A673 (cell line): ENCODE measurements around the gene KCNH3. TPM values are rescaled to one million over a fixed set of nuclear protein-coding genes. Genes with fewer than 3 reads are reported as not detected.

ENCODE experiments used
- BruUV-seq: library from RNA; stranded (reverse); fragments of 400-500 nt; replicated peaks from 2 replicates; lab custom pipeline; 2021; lab: Mats Ljungman, UMichigan
- CTCF ChIA-PET: fragments of 300-600 bp; sonication (Branson Sonifier 250); formaldehyde crosslinking; loops from one replicate; lab custom pipeline; 2022; ENCODE audit warnings: antibody characterized with exemption; lab: Charles Lee
- POLR2A ChIA-PET: fragments of 300-600 bp; sonication (Branson Sonifier 250); formaldehyde crosslinking; loops from one replicate; lab custom pipeline; 2022; ENCODE audit warnings: antibody characterized with exemption; ENCODE audit not compliant: low non-redundant PET; lab: Charles Lee
- DNase-seq: peaks from one replicate; pipeline ENCODE4 v3.0.0-alpha.2; 2015; ENCODE audit warnings: low spot score
- H3K27ac ChIP-seq: fragments of 200-600 bp; sonication (generic); 2 replicates; pipeline ENCODE4 v1.5.1; 2016; ENCODE audit warnings: mixed run types, low read depth, mild to moderate bottlenecking, mixed read lengths, antibody characterized with exemption, low read length; ENCODE audit not compliant: poor library complexity, severe bottlenecking
- H3K27me3 ChIP-seq: fragments of 200-600 bp; sonication (generic); replicated peaks from 2 replicates; pipeline ENCODE4 v1.6.1; 2017; ENCODE audit warnings: mixed run types, low read depth, mild to moderate bottlenecking, mixed read lengths, antibody characterized with exemption, low read length; ENCODE audit not compliant: insufficient read depth, poor library complexity
- H3K36me3 ChIP-seq: fragments of 200-600 bp; sonication (generic); 2 replicates; pipeline ENCODE4 v1.6.1; 2016; ENCODE audit warnings: mixed run types, mild to moderate bottlenecking, mixed read lengths, antibody characterized with exemption, low read length; ENCODE audit not compliant: insufficient read depth, poor library complexity, severe bottlenecking
- H3K4me1 ChIP-seq: fragments of 200-600 bp; sonication (generic); 2 replicates; pipeline ENCODE4 v1.6.1; 2017; ENCODE audit warnings: mixed run types, mild to moderate bottlenecking, mixed read lengths, antibody characterized with exemption, low read length; ENCODE audit not compliant: insufficient read depth, poor library complexity, severe bottlenecking
- H3K4me3 ChIP-seq: fragments of 200-600 bp; sonication (generic); 2 replicates; pipeline ENCODE4 v1.5.1; 2016; ENCODE audit warnings: low read depth, mixed run types, mild to moderate bottlenecking, mixed read lengths, low read length; ENCODE audit not compliant: poor library complexity, severe bottlenecking
- H3K9me3 ChIP-seq: fragments of 200-600 bp; sonication (generic); 2 replicates; pipeline ENCODE4 v1.6.1; 2016; ENCODE audit warnings: mixed run types, low read depth, mild to moderate bottlenecking, mixed read lengths, antibody characterized with exemption, low read length; ENCODE audit not compliant: poor library complexity, severe bottlenecking
- CTCF ChIP-seq: fragments of 300-800, 200-600 bp; sonication (generic); conservative IDR thresholded peaks from 2 replicates; pipeline ENCODE4 v1.5.1; 2017; ENCODE audit warnings: low read depth, mild to moderate bottlenecking, antibody characterized with exemption, low read length, moderate library complexity, mixed read lengths
- EZH2 ChIP-seq: fragments of 200-600 bp; sonication (generic); IDR thresholded peaks from 2 replicates; pipeline ENCODE4 v1.6.1; 2017; ENCODE audit warnings: borderline replicate concordance, low read depth, mild to moderate bottlenecking, mixed read lengths, antibody characterized with exemption, low read length; ENCODE audit not compliant: poor library complexity, severe bottlenecking
- intact Hi-C: fragments of 100-400 bp; cut with micrococcal nuclease; formaldehyde crosslinking; loops from one replicate; pipeline ENCODE4 v1.10.0; 2022; ENCODE audit not compliant: unreplicated experiment
- total RNA-seq: library from RNA; stranded (reverse); gene quantifications from 2 replicates; pipeline ENCODE4 v1.2.3, GENCODE V29; 2021

The KCNH3 gene
- total RNA-seq, 1 experiment from 2014 or later: 4.0 TPM

- TF ChIP-seq EZH2 (no peak), CTCF (peak; percentile 36; the same call in 1 of the 2 replicates)
- H3K27me3 ChIP-seq: no peaks in the 10 kb centered on the region
- intact Hi-C loops: no loop called here
- H3K4me1 ChIP-seq: no peaks in the 10 kb centered on the region
- H3K4me3 ChIP-seq: no peak overlapping the region
- H3K36me3 ChIP-seq: peaks cover 49% of the 10 kb centered on the region
- ChIA-PET POLR2A (no interaction called here), CTCF (no interaction called here)
- no peak for DNase-seq
- no peak overlapping the region for H3K27ac ChIP-seq
- BruUV-seq: no TSS peak
- H3K9me3 ChIP-seq: no peaks in the 10 kb centered on the region
Measured at GRCh38 chr12:49557917-49558215, 19.0 kb downstream of the KCNH3 start.

- ChIA-PET POLR2A (no interaction called here), CTCF (no interaction called here)
- Histone ChIP-seq H3K27ac (no peak overlapping the region), H3K9me3 (no peaks in the 10 kb centered on the region), H3K27me3 (no peaks in the 10 kb centered on the region), H3K4me3 (no peak overlapping the region), H3K36me3 (peaks cover 56% of the 10 kb centered on the region), H3K4me1 (no peaks in the 10 kb centered on the region)
- DNase-seq: no peak
- BruUV-seq: TSS peak; percentile 21
- no peak for TF ChIP-seq CTCF
- intact Hi-C loops: no loop called here
Measured at GRCh38 chr12:49558526-49558925, 19.7 kb downstream of the KCNH3 start.

DNA sequence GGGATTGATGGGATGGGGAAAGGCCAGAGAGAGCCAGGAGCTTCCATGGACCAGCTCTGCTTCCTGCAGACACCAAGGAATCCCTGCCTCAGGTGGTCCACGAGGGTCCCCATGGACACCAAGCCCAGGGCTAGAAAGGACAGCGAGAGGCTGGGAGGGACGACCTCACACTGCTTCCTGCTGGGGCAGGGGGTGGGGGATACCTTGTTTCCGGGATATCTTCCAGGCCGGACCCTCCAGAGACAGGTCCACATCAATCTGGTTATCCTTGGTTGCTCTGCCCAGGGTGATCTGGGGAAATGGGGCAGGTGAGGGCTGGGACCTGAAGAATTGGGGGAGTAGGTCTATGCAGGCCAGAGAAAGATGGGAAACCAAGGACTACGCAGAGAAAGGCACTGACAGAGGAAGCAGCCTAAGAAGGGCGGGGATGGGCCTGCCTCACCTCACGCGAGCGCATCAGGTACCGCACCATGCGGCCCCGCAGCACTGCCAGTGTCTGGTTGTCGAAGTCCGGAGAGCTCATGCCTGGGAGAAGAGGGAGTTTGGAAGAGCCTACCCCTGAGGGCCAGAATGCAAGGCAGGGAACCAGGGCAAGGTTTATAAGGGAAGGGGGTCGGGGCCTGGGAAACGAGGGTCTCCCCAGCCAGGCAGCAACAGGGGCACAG lies 20.3 kb downstream of the KCNH3 start:
- no peaks in the 10 kb centered on the region for H3K4me1 ChIP-seq
- POLR2A ChIA-PET: no interaction called here
- no peak overlapping the region for H3K4me3 ChIP-seq
- H3K9me3 ChIP-seq: no peaks in the 10 kb centered on the region
- CTCF ChIA-PET: no interaction called here
- intact Hi-C loops: no loop called here
- no TSS peak for BruUV-seq
- TF ChIP-seq EZH2: no peak
- no peak for TF ChIP-seq CTCF
- no peaks in the 10 kb centered on the region for H3K27me3 ChIP-seq
- peaks cover 62% of the 10 kb centered on the region for H3K36me3 ChIP-seq
- no peak for DNase-seq
- no peak overlapping the region for H3K27ac ChIP-seq
